ENCODE measurements around the gene LMAN1L.

The LMAN1L gene

DNA sequence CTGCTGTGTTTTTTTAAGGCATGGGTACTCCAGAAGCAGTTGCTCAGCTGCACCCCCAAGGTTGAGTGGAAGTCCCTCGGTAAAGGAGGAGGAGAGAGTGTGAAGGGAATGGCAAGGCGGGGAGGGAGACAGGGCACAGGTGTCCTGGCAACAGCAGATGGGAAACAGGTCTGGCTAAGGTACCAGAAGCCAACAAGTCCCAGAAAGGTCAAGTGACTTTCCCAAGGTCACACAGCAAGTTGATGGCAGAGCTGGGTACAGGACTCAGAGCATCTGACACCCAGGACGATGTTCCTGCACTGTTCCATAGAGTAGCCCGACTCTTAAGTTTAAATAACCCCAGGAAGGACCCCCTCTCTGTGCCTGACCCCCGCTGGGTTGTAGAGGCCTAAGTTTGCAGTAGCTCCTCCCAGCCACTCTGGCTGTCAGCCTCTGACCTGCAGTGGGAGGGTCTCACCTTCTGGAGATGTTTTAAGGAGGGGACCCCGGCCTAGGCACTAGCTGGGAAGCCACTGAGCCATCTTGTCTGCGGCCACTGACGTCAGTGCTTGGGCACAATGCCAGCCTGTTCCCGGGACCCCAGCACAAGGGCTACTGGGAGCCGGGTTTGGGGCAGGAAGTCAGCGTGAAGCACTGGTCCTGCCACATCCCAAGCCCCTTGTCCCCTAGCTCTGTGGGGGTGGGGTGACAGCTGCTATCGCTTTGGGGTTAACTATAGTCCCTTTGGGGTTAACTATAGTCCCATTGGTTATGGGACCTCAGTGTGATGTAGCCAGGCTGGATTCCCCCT, 20.2 kb upstream of the LMAN1L start:
- no peak overlapping the region for H3K27ac ChIP-seq (ENCODE audit: poor library complexity, severe bottlenecking)
- DNase-seq (ENCODE audit: low spot score) = no peak
- ATAC-seq (ENCODE audit: low read depth) = no peak
- peaks cover 49% of the 10 kb centered on the region for H3K4me1 ChIP-seq (ENCODE audit: insufficient read depth, poor library complexity, severe bottlenecking)
- H3K36me3 ChIP-seq (ENCODE audit: low read depth) = peaks cover 30% of the 10 kb centered on the region
- no peaks in the 10 kb centered on the region for H3K27me3 ChIP-seq (ENCODE audit: insufficient read depth, poor library complexity, severe bottlenecking)
- TF ChIP-seq, protein P1, sequence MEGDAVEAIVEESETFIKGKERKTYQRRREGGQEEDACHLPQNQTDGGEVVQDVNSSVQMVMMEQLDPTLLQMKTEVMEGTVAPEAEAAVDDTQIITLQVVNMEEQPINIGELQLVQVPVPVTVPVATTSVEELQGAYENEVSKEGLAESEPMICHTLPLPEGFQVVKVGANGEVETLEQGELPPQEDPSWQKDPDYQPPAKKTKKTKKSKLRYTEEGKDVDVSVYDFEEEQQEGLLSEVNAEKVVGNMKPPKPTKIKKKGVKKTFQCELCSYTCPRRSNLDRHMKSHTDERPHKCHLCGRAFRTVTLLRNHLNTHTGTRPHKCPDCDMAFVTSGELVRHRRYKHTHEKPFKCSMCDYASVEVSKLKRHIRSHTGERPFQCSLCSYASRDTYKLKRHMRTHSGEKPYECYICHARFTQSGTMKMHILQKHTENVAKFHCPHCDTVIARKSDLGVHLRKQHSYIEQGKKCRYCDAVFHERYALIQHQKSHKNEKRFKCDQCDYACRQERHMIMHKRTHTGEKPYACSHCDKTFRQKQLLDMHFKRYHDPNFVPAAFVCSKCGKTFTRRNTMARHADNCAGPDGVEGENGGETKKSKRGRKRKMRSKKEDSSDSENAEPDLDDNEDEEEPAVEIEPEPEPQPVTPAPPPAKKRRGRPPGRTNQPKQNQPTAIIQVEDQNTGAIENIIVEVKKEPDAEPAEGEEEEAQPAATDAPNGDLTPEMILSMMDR (IDR thresholded peaks at IDR 0.05; ENCODE audit: poor library complexity, severe bottlenecking) = no peak
- H3K4me3 ChIP-seq (ENCODE audit: severe bottlenecking) = no peak overlapping the region
- no peaks in the 10 kb centered on the region for H3K9me3 ChIP-seq (ENCODE audit: severe bottlenecking)

DNA sequence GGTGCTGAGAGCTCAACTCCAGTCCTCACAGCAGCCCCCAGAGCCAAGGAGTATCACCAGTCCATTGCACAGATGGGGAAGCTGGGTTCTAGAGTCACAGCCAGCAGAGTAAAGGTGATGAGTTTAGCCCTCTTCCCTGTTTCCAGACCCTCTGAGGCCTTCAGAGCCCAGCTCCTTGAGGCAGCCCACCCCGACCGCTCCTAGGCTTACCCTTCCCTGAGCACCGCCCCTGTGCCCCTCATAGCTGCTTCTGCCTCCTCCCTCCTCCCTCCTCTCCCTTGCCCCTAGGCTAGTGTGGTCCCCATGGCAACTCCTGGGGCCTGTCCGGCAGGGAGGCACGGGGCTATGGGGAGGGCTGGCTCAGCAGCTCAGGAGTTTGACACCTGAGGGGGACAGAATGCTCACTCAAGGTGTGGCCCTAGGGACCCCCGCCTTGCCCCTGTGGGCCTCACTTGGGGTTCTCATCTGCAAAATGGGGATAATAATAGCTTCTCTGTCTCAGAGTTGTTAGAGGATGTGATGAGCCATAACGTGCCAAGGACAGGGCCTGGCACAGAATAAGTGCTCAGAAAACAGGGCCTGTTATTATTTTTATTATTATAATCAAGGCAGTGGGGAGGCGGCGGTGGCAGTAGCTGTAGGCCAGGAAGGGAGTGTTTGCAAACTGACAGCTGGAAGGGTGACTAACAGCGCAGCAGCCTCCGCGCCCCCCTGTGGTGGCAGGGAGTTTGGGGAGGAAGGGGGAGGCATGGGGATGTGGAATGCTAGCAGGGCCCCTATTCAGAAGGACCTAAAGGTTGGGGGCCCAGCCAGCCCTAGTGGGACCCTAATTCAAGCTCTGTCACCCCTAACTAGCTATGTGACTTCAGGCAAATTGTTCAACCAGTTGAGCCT, 19.3 kb upstream of the LMAN1L start:
- peaks cover 40% of the 10 kb centered on the region for H3K4me1 ChIP-seq (ENCODE audit: insufficient read depth, poor library complexity, severe bottlenecking)
- peaks cover 30% of the 10 kb centered on the region for H3K36me3 ChIP-seq (ENCODE audit: low read depth)
- H3K9me3 ChIP-seq (ENCODE audit: severe bottlenecking) = no peaks in the 10 kb centered on the region
- ATAC-seq (ENCODE audit: low read depth) (no peak), DNase-seq (ENCODE audit: low spot score) (no peak)
- H3K27me3 ChIP-seq (ENCODE audit: insufficient read depth, poor library complexity, severe bottlenecking) = no peaks in the 10 kb centered on the region
- no peak overlapping the region for H3K27ac ChIP-seq (ENCODE audit: poor library complexity, severe bottlenecking)
- TF ChIP-seq, protein P1 (IDR thresholded peaks at IDR 0.05; ENCODE audit: poor library complexity, severe bottlenecking) = no peak
- H3K4me3 ChIP-seq (ENCODE audit: severe bottlenecking) = no peak overlapping the region

DNA sequence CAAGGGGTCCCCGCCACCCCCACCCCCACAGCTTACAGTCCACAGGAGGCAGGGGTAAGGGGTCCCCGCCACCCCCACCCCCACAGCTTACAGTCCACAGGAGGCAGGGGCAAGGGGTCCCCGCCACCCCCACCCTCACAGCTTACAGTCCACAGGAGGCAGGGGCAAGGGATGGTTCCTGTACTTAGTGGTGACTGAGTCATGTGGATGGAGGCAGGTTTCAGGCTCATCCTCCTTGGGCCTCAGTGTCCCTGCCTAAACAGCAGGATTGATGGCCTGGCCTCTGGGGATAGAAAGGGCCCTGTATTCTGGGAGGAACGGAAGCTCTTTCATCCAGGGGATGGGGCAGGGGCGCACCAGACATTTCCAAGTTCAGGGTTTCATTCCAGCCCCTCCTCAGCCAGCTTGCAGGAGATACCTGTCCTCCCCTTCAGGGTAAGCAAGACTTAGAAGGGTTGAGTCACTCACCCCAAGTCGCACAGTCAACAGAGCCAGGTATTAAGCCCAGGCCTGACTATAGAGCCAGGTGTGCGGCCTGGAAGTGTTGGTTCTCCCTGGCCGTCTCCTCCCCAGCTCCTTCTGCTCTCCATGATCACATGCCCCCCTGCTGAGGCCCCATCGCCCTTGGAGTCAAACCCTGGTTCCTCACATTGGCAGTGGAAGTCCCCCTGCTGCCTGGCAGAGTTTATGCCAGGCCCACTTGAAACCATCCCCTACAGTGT, 18.2 kb upstream of the LMAN1L start:
- ATAC-seq (ENCODE audit: low read depth) = peak; percentile 44
- Histone ChIP-seq H3K4me1 (ENCODE audit: insufficient read depth, poor library complexity, severe bottlenecking) (peaks cover 34% of the 10 kb centered on the region), H3K36me3 (ENCODE audit: low read depth) (peaks cover 38% of the 10 kb centered on the region)

DNA sequence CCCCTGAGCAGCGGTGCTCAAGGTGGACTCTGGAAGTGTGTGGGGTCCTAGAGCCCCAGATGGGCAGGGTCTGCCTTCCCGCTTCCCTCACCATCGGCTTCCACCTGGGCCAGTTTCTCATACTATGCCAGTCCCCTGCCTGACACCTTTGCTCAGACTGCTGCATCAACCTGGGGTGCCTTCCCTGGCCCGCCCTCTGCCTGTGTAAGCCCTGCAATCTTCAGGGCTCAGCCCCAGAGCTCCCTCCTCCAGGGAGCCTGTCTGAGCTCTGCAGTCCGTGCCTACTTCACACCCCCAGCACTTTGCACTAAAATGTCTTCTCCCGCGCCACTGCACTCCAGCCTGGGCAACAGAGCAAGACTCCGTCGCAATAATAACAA, 17.7 kb upstream of the LMAN1L start:
- TF ChIP-seq, protein P1 (IDR thresholded peaks at IDR 0.05; ENCODE audit: poor library complexity, severe bottlenecking) = no peak

More for the DNA sequence above, 18.2 kb upstream of the LMAN1L start:
- no peak overlapping the region for H3K4me3 ChIP-seq (ENCODE audit: severe bottlenecking)
- DNase-seq (ENCODE audit: low spot score) = no peak
- no peaks in the 10 kb centered on the region for H3K9me3 ChIP-seq (ENCODE audit: severe bottlenecking)
- TF ChIP-seq, protein P1 (IDR thresholded peaks at IDR 0.05; ENCODE audit: poor library complexity, severe bottlenecking) = no peak
- no peaks in the 10 kb centered on the region for H3K27me3 ChIP-seq (ENCODE audit: insufficient read depth, poor library complexity, severe bottlenecking)
- peak overlapping the region; percentile 9 for H3K27ac ChIP-seq (ENCODE audit: poor library complexity, severe bottlenecking)

More for the DNA sequence above, 17.7 kb upstream of the LMAN1L start:
- no peak overlapping the region for H3K4me3 ChIP-seq (ENCODE audit: severe bottlenecking)
- H3K27ac ChIP-seq (ENCODE audit: poor library complexity, severe bottlenecking) = peak overlapping the region; percentile 9
- H3K9me3 ChIP-seq (ENCODE audit: severe bottlenecking) = no peaks in the 10 kb centered on the region
- H3K4me1 ChIP-seq (ENCODE audit: insufficient read depth, poor library complexity, severe bottlenecking) = peaks cover 34% of the 10 kb centered on the region
- DNase-seq (ENCODE audit: low spot score) = no peak
- no peak for ATAC-seq (ENCODE audit: low read depth)
- H3K27me3 ChIP-seq (ENCODE audit: insufficient read depth, poor library complexity, severe bottlenecking) = no peaks in the 10 kb centered on the region
- H3K36me3 ChIP-seq (ENCODE audit: low read depth) = peaks cover 40% of the 10 kb centered on the region

All from RWPE2 (cell line).